CD4-positive, alpha-beta T cell treated with Interleukin-17A for 1 hour (primary cell): ENCODE data around the gene OR6F1.
A peak's percentile ranks its signal among the peaks of the same experiment; 100 is the strongest.
"Not testable (repeated sequence)": the region's sequence is repeated elsewhere in the genome, so short reads cannot be mapped to it uniquely, and the experiment has no call there.

Experiments
- DNase-seq: peaks from one replicate; pipeline ENCODE4 v3.0.0-alpha.2; 2020

OR6F1 gene

DNA sequence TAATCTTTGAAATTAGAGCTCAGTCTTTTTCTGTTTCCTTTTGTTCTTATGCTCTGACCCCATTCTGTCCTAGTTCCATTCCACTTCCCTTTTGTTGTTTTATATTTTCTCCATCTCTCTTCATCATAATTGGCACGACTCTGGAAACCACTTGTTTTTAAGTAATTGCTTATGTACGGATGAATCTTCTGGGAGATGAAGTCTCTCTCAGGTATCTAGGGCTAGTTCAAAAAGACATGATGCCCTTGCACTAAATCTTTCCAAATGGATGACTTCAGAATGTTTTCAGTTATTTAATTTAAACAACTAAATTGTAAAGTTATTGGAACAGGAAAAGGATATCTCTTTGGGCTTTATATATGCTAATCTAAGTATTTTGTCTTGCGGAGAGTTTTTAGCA is at the start of gene OR6F1:
Gene OR6F1 (minus strand): TSS at position 101 of the 400 bp plus-strand sequence. CDS start 3,891 bp downstream, outside the sequence.
- no peak for DNase-seq

DNA sequence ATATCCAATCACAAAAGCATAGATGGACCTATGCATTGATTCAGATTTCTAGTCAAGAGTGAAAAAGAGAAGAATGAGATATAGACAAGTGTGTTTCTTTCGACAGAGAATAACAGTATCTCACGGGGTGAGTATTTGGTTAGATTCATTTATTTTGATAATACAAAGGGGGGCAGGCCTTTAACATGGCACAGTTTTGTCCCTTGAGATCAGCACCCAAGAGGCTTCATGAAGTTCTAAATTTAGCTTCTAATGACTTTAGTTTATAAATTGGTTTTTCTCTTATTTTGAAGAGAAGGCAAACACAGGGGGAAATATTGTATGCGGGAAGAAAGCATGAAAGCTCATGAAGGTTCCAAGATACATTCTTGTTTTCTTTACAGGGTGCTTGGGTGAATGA is 44.0 kb upstream of the OR6F1 start, which contains the start of gene OR1C1:
Gene OR1C1 (minus strand): TSS at position 101 of the 400 bp plus-strand sequence. CDS start 2,150 bp downstream, outside the sequence.
- no peak for DNase-seq

DNA sequence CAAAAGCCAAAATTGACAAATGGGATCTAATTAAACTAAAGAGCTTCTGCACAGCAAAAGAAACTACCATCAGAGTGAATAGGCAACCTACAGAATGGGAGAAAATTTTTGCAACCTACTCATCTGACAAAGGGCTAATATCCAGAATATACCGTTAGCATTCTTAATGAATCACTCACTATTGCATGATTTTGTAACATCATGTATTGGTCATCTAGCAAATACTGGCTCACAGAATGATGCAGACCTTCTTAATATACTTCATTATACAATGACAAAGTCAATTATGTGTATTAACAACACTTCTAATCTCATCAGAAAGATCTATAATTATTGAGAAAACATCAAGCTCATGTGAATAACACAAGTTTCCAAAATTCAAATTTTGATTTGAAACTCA is 37.9 kb upstream of the OR6F1 start:
- DNase-seq, result not testable (repeated sequence)

DNA sequence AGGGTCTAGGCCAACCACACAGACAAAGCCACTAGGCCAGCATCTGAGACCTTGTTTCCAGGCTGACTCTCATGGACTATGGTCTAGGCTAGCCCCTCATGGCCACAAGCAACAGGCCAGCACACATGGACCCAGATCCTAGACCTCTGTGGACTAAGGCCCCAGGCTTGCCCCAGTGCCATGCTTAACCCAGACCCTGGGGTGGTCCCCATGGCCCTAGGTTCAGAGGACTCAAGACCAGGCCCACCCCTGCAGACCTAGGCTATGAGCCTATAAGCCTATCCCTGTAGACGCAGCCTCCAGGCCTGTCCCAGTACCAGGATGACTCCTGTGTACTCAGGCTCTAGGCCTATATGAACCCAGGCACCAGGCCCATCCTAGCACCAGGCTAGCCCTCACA is 33.4 kb upstream of the OR6F1 start:
- DNase-seq, result no peak

DNA sequence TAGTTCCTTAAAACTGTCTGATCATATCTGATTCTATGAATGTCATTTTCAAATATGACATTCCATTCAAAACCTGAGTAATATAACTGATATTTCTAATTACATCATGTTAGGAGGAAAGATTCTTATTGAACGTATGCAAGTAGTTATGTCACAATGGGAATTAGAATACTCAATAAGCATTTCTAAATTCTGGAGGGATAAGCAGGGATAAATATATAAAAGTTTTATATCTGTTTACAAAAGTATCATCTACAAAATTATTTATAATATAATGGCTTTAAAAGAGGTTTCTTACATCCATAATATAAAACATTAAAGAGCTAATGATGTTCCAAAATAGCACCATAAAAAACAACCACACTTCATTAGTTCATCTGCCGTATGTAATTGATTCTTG is 31.6 kb upstream of the OR6F1 start, which contains the start of gene OR14A2:
Gene OR14A2 (minus strand): TSS at position 101 of the 400 bp plus-strand sequence.
- no peak for DNase-seq

DNA sequence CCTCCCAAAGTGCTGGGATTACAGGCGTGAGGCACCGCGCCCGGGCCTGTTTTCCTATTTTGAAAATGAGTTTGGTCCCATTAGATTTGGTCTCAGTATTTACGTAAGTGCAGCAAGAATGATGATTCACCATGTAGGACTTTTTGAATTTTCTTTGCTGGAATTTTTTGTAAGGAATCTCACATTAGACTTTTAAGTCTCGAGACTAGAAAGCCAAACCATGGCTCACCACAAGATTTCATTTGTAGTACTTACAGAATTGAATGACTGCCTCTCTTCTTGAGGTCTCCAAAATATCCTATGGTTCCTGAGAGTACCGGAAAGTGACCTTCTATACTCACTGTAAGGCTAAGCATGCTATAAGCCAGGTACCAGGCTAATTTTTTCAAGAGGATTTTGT is 31.2 kb upstream of the OR6F1 start:
- no peak for DNase-seq

DNA sequence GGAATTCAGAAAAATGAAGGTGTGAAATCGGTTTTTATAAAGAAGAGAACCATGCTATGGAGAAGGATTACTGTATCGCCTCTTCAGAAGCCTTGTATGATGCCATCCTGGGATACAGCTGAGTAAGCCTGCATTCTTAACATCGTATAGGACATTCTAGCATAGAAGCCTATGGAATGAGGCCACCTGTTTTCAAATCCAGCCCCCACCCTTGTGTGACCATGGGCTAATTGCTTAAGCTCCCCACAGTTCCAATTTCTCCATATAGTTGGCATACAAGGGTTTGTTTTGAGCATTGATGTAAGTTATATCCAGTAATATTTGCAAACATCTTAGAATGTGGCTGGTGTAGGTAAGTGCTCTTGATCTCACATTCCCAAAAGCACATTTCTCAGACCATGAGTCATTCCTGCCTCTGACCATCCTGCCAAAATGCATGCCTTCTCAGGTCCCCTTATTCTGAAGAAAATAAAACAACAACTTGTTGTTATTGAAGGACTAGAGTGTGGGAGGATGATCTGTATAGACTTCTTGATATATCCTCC is 30.0 kb upstream of the OR6F1 start:
- DNase-seq, result no peak

DNA sequence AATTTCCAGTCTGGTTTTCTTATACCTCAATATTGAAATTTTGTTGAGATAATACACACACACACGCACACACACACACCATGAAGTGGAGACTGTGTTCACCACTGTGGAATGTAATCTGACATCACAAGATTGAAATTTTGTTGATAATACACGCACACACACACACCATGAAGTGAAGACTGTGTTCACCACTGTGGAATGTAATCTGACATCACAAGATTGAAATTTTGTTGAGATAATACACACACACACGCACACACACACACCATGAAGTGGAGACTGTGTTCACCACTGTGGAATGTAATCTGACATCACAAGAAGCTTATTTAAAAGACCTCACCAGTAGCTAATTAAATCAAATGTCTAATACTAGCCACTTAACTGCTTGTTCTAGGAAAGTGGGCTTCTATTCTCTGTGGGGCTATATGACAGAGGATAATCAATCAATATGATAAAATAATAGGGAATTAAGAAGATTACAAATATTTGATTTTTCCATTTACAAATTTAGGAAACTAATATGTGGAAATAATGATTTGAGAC is 25.8 kb upstream of the OR6F1 start:
- not testable (repeated sequence) for DNase-seq

DNA sequence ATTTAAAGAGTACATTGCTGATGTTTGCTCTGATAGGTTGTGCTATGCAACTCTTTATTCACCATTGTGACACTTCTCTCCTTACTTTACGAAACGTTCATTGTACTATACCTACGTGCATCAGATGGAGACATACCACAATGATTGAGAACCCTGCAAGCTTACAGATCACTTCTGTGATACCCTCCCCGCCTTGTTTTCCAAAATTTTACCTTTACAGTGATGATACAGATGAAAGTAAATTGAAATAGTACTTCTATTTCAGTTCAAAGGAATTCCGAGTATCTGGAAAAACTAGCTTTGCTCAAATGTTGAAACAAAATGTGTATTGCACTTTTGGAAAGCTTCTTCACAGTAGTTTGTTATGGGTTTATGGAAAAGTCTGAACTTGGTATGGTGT is 25.3 kb upstream of the OR6F1 start:
- DNase-seq, result no peak

DNA sequence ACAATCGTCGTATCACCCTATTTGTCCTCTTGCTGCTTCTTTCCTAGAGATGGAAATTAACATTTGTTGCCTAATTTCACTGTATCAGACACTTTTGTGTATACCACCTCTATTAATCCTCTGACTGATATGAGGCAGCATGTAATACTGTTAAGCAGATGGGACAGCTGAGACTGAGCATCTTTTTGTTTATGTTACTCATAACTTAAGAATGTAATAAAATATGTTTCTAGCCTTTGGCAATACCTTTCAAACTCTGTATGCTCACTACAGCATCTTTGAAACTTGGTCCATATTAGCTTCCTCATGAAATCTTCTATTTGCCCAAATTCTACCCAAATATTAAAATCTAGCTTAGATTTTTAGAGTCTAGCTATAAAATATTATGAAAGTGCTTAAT is 24.3 kb upstream of the OR6F1 start:
- DNase-seq, result no peak

DNA sequence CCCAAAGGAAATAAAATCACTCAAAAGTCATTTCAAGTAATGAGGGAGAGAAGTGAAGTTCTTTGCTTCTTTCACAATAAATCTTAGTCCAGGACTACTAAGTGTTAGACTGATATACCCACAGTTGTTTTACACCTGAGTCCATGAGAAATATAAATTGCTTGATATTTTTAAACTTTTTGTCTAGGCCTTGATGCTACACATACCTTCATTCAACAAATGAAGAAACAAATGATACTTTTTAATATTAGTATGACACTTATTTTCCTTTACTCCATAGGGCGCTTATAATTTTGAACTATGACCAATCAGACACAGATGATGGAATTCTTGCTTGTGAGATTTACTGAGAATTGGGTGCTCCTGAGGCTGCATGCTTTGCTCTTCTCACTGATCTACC is 21.9 kb upstream of the OR6F1 start, which contains the start of gene OR14K1:
Gene OR14K1 (plus strand): TSS at position 301 of the 400 bp plus-strand sequence. CDS start 0 bp downstream, at position 301.
- DNase-seq, result no peak

DNA sequence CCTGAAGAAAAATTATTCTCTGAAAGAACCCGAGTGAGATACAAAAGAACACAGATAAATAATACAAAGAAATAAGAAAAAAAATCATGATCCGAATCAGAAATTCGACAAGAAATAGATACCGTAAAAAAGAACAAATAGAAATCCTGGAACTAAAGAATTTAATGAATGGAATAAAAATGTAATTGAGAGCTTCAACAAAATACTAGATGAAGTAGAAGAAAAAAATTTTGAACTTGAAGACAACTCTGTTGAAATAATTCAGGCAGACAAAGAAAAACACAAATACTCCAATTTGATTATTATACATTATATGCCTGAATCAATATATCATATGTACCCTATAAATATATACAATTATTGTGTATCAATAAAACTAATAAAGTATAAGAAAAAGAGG is 4.8 kb upstream of the OR6F1 start:
- no peak for DNase-seq

DNA sequence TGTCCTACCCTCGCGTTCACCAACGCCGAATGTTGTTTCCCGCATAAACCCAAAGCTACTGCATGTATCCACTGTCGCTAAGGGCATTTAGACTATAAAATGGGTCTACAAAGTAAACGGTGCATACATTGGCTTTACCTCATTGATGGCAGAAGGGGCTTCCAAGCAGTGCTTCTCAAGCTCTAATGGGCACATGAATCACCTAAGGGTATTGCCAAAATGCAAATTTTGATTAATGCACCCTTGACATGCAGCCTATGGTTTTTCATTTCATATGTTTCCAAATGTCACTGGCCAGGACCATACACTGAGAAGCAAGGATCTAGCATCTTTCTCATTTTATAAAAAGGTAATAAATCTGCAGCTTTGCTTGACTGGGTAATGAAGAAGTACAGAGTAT is 2.7 kb downstream of the OR6F1 start:
- DNase-seq, result no peak

DNA sequence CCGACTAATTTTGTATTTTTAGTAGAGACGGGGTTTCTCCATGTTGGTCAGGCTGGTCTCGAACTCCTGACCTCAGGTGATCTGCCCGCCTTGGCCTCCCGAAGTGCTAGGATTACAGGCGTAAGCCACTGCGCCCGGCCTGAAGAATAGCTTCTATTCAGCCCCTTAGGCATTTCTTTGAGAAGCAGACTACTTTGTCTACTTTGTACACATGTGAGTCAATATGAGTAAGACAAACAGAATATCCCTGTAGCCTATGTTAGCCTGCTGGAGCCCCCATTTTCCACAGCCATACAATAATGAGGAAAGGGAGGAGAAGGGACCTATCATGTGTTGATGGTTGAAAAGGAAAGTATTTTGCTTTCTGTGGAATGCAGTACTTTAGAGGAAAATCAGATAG is 5.8 kb downstream of the OR6F1 start:
- DNase-seq, result not testable (repeated sequence)

DNA sequence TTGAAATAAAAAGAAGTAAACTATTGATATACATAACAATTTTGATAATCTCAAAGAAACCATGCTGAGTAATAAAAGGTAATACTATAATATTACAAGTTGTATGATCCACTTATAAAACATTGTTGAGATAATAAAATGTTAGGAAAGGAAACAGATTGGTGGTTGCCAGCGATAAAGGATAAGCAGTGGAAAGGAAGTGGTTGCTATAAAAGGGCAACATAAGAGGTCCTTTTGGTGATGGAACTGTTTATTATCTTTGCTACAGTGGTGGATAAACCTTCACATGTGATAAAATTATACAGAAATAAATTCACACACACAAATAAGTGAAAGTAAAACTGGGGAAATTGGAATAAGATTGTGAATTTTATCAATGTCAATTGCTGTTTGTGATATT is 15.1 kb downstream of the OR6F1 start:
- no peak for DNase-seq

DNA sequence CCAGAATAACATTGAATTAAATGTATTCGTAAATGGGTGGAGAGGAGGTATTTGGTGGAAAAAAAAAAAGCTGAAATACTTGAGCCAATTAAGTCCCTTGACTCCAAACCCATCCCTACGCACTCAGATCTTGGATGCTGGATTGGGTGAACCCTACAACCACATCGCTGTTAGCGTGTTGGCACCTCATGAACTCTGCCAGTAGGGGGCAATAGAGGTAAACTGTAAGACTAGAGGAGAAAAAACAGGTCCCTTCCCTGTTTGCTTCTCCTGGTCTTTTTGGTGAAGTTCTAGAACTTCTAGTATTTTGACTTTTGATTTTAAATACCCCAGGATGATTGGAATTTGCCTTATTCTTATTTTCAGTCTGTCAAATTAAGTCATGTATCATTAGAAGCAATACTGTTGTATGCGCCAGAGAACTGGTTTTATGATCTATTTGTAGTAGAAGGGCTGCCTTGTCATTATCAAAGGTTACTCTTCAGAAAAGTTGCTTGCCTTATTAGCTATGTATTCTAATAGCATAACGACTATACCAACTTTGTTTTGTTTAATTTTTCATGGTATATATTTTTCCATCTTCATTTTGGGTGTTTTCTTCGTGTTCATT is 35.1 kb downstream of the OR6F1 start:
- DNase-seq, result peak; percentile 39

DNA sequence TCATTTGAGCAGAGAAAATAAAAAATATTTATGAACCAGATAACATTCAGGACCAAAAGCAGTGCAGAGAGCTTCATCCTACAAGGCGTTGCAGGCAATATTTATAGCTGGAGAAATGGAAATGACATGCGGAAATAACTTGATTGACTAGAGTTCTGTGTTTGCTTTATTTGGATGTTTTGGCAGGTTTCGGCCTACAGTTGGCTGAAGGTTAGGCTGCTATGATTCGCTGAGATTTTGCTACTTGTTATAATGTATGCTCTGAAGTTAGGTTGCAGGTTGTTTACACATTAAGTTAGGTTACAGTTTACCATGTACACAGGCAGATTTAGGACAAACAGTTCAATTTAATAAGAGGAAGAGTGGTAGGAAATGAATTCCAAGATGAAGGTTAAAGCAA is 36.3 kb downstream of the OR6F1 start:
- no peak for DNase-seq

DNA sequence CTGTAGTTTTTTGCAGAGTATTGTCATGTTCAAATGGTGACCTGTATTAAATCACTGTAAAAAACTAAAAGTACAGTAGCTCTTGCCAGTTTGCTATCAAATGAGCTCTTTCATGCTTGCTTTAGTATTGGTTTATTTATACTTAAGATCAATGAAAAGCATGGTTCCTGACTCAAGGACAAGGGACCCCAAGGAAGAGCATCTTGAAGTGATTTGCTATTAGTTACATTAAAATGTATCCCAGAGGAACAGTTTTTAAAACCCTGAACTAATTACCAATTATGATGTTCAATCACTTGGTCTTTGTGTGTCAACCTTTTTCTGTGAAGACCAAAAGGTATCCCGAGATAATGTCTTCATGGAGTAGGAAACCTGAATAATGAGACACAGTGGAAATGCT is 36.8 kb downstream of the OR6F1 start, which contains the start of gene OR13G1:
Gene OR13G1 (minus strand): TSS at position 101 of the 400 bp plus-strand sequence. CDS start 6,698 bp downstream, outside the sequence.
- DNase-seq, result no peak

DNA sequence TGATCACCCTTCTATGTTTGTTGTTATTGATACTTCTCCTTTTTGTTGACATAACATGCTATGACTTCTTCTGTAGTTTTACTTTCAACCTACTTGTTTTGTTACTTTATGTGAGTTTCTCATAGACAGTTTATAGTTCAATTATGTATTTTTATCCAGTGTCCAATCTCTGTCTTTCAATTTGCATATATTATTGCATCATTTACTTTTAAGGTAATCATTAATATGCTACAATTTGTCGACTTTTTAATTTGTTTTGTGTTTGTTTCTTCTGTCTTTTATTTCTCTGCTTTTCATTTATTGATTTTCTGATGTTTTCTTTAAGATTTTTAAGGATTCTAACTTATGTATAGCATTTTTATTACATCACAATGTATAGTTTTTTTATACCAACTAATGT is 47.2 kb downstream of the OR6F1 start:
- no peak for DNase-seq
